DND-41 (cell line): ENCODE measurements around the gene TTLL6.

Source experiments
- ATAC-seq: fragments of 200-7000 bp; cut with Tn5 transposase; 3 replicates; pipeline ENCODE4 v1.9.1; 2021; ENCODE audit warnings: low read depth; ENCODE audit not compliant: insufficient read depth
- DNase-seq: peaks from one replicate; pipeline ENCODE4 v3.0.0-alpha.2; 2020
- H2AFZ ChIP-seq: 2 replicates; pipeline ENCODE4 v1.6.0; 2012; ENCODE audit warnings: low read depth, low read length
- H3K27ac ChIP-seq: 2 replicates; pipeline ENCODE4 v1.5.1; 2012; ENCODE audit warnings: low read length, inconsistent platforms
- H3K27me3 ChIP-seq: fragments of 200-600 bp; sonication (generic); 2 replicates; pipeline ENCODE4 v1.6.0; 2012; ENCODE audit warnings: low read length, mild to moderate bottlenecking, inconsistent platforms; ENCODE audit not compliant: insufficient read depth, poor library complexity
- H3K36me3 ChIP-seq: 2 replicates; pipeline ENCODE4 v1.5.1; 2012; ENCODE audit warnings: low read length, inconsistent platforms; ENCODE audit not compliant: insufficient read depth
- H3K4me1 ChIP-seq: 2 replicates; pipeline ENCODE4 v1.5.1; 2012; ENCODE audit warnings: mild to moderate bottlenecking, low read length; ENCODE audit not compliant: insufficient read depth
- H3K4me2 ChIP-seq: 2 replicates; pipeline ENCODE4 v1.6.0; 2012; ENCODE audit warnings: mild to moderate bottlenecking, moderate library complexity, low read length, inconsistent platforms; ENCODE audit not compliant: insufficient read depth
- H3K4me3 ChIP-seq, 2 experiments: fragments of 200-600 bp in 1 of 2; shearing (Covaris generic) in 1 of 2; 2 replicates each; pipeline ENCODE4 v1.5.1; 2012 to 2016; ENCODE audit warnings: inconsistent platforms in 2 of 2, low read length in 2 of 2, mild to moderate bottlenecking in 2 of 2, low read depth in 1 of 2, moderate library complexity in 1 of 2
- H3K79me2 ChIP-seq: 2 replicates; pipeline ENCODE4 v1.6.0; 2012; ENCODE audit warnings: low read length, inconsistent platforms; ENCODE audit not compliant: insufficient read depth
- H3K9ac ChIP-seq: 2 replicates; pipeline ENCODE4 v1.6.0; 2012; ENCODE audit warnings: low read depth, mild to moderate bottlenecking, inconsistent platforms, low read length, moderate library complexity
- H3K9me3 ChIP-seq: 2 replicates; pipeline ENCODE4 v1.5.1; 2012; ENCODE audit warnings: low read length, moderate library complexity, mild to moderate bottlenecking, inconsistent platforms; ENCODE audit not compliant: insufficient read depth, severe bottlenecking
- H4K20me1 ChIP-seq: 2 replicates; pipeline ENCODE4 v1.6.0; 2012; ENCODE audit warnings: low read length; ENCODE audit not compliant: insufficient read depth
- CTCF ChIP-seq: IDR thresholded peaks from 2 replicates; pipeline ENCODE4 v1.5.1; 2012; ENCODE audit warnings: borderline replicate concordance, low read length, moderate library complexity, mild to moderate bottlenecking; ENCODE audit not compliant: poor library complexity, severe bottlenecking; ENCODE audit errors: extremely low read depth
- EZH2 ChIP-seq: IDR thresholded peaks from 3 replicates; pipeline ENCODE4 v1.6.1; 2012; ENCODE audit warnings: borderline replicate concordance, low read depth, mild to moderate bottlenecking, moderate library complexity, low read length, inconsistent platforms; ENCODE audit not compliant: severe bottlenecking

TTLL6 gene

GRCh38 chr17:48734333-48735061, 82.5 kb downstream of the TTLL6 start:
- Histone ChIP-seq H3K27me3 (peaks cover 55% of the 10 kb centered on the region), H3K4me2 (no peak overlapping the region), H3K4me3 (no peak overlapping the region), H3K4me1 (no peaks in the 10 kb centered on the region), H3K9me3 (no peaks in the 10 kb centered on the region), H3K36me3 (no peaks in the 10 kb centered on the region), H3K79me2 (no peaks in the 10 kb centered on the region), H3K9ac (no peak overlapping the region), H4K20me1 (no peaks in the 10 kb centered on the region), H2AFZ (no peak overlapping the region), H3K27ac (no peak overlapping the region)
- TF ChIP-seq EZH2 (no peak), CTCF (no peak)
- DNase-seq (no peak), ATAC-seq (no peak)

- Histone ChIP-seq H4K20me1 (no peaks in the 10 kb centered on the region), H3K4me2 (no peak overlapping the region), H3K9me3 (no peaks in the 10 kb centered on the region), H3K4me1 (no peaks in the 10 kb centered on the region), H3K4me3 (no peak overlapping the region), H3K36me3 (no peaks in the 10 kb centered on the region), H3K79me2 (no peaks in the 10 kb centered on the region), H2AFZ (no peak overlapping the region), H3K9ac (no peak overlapping the region), H3K27me3 (peaks cover 58% of the 10 kb centered on the region), H3K27ac (no peak overlapping the region)
- ATAC-seq (no peak), DNase-seq (no peak)
- no peak for TF ChIP-seq EZH2
- TF ChIP-seq CTCF, result no peak
Measured at GRCh38 chr17:48733632-48734328, 83.2 kb downstream of the TTLL6 start.

GRCh38 chr17:48732688-48733629, 84.1 kb downstream of the TTLL6 start:
- Histone ChIP-seq H3K27me3 (peaks cover 55% of the 10 kb centered on the region), H3K4me1 (no peaks in the 10 kb centered on the region)
- DNase-seq, result no peak

More at GRCh38 chr17:48732688-48733629, 84.1 kb downstream of the TTLL6 start:
- H2AFZ ChIP-seq, result no peak overlapping the region
- no peaks in the 10 kb centered on the region for H4K20me1 ChIP-seq
- H3K79me2 ChIP-seq, result no peaks in the 10 kb centered on the region
- no peak overlapping the region for H3K4me3 ChIP-seq
- H3K9me3 ChIP-seq, result no peaks in the 10 kb centered on the region
- TF ChIP-seq CTCF (no peak), EZH2 (no peak)
- H3K27ac ChIP-seq, result no peak overlapping the region
- no peaks in the 10 kb centered on the region for H3K36me3 ChIP-seq
- ATAC-seq, result no peak
- H3K4me2 ChIP-seq, result no peak overlapping the region
- no peak overlapping the region for H3K9ac ChIP-seq
